ENCODE data around the gene ATP8A1.

DNA sequence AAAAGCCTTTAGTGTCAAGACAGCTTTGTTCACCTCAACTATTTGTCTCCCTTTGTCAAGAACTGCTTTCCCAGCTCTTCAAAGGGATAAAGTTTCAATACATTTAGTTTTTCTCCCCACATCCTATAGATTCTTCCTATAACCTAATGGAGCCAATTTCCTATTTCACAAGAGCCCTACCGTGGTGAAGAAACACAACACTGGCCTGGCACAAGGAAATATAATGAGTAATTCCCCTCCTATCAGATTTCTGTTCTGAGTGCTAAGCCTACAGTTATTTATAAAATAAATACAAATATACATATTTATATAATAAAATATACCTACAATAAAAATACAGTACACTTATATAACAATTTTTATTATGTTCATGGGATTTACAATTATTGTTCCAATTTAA, 169.7 kb downstream of the ATP8A1 start:
- TF ChIP-seq POLR2A (IDR thresholded peaks at IDR 0.05; ENCODE audit: low read depth, low read length), result no peak
- no peak for TF ChIP-seq PAX5 (IDR thresholded peaks at IDR 0.05; ENCODE audit: insufficient read depth, low read length, severe bottlenecking)
- no peak for TF ChIP-seq POLR2AphosphoS5 (IDR thresholded peaks at IDR 0.05; ENCODE audit: low read depth, low read length)
